DND-41 (cell line): Measurements from ENCODE around the gene ERC2.

Experiments
- ATAC-seq: fragments of 200-7000 bp; cut with Tn5 transposase; 3 replicates; pipeline ENCODE4 v1.9.1; 2021; ENCODE audit warnings: low read depth; ENCODE audit not compliant: insufficient read depth
- DNase-seq: peaks from one replicate; pipeline ENCODE4 v3.0.0-alpha.2; 2020
- H2AFZ ChIP-seq: 2 replicates; pipeline ENCODE4 v1.6.0; 2012; ENCODE audit warnings: low read depth, low read length
- H3K27ac ChIP-seq: 2 replicates; pipeline ENCODE4 v1.5.1; 2012; ENCODE audit warnings: low read length, inconsistent platforms
- H3K27me3 ChIP-seq: fragments of 200-600 bp; sonication (generic); 2 replicates; pipeline ENCODE4 v1.6.0; 2012; ENCODE audit warnings: low read length, mild to moderate bottlenecking, inconsistent platforms; ENCODE audit not compliant: insufficient read depth, poor library complexity
- H3K36me3 ChIP-seq: 2 replicates; pipeline ENCODE4 v1.5.1; 2012; ENCODE audit warnings: low read length, inconsistent platforms; ENCODE audit not compliant: insufficient read depth
- H3K4me1 ChIP-seq: 2 replicates; pipeline ENCODE4 v1.5.1; 2012; ENCODE audit warnings: mild to moderate bottlenecking, low read length; ENCODE audit not compliant: insufficient read depth
- H3K4me2 ChIP-seq: 2 replicates; pipeline ENCODE4 v1.6.0; 2012; ENCODE audit warnings: mild to moderate bottlenecking, moderate library complexity, low read length, inconsistent platforms; ENCODE audit not compliant: insufficient read depth
- H3K4me3 ChIP-seq, 2 experiments: fragments of 200-600 bp in 1 of 2; shearing (Covaris generic) in 1 of 2; 2 replicates each; pipeline ENCODE4 v1.5.1; 2012 to 2016; ENCODE audit warnings: inconsistent platforms in 2 of 2, low read length in 2 of 2, mild to moderate bottlenecking in 2 of 2, low read depth in 1 of 2, moderate library complexity in 1 of 2
- H3K79me2 ChIP-seq: 2 replicates; pipeline ENCODE4 v1.6.0; 2012; ENCODE audit warnings: low read length, inconsistent platforms; ENCODE audit not compliant: insufficient read depth
- H3K9ac ChIP-seq: 2 replicates; pipeline ENCODE4 v1.6.0; 2012; ENCODE audit warnings: low read depth, mild to moderate bottlenecking, inconsistent platforms, low read length, moderate library complexity
- H3K9me3 ChIP-seq: 2 replicates; pipeline ENCODE4 v1.5.1; 2012; ENCODE audit warnings: low read length, moderate library complexity, mild to moderate bottlenecking, inconsistent platforms; ENCODE audit not compliant: insufficient read depth, severe bottlenecking
- H4K20me1 ChIP-seq: 2 replicates; pipeline ENCODE4 v1.6.0; 2012; ENCODE audit warnings: low read length; ENCODE audit not compliant: insufficient read depth
- CTCF ChIP-seq: IDR thresholded peaks from 2 replicates; pipeline ENCODE4 v1.5.1; 2012; ENCODE audit warnings: borderline replicate concordance, low read length, moderate library complexity, mild to moderate bottlenecking; ENCODE audit not compliant: poor library complexity, severe bottlenecking; ENCODE audit errors: extremely low read depth
- EZH2 ChIP-seq: IDR thresholded peaks from 3 replicates; pipeline ENCODE4 v1.6.1; 2012; ENCODE audit warnings: borderline replicate concordance, low read depth, mild to moderate bottlenecking, moderate library complexity, low read length, inconsistent platforms; ENCODE audit not compliant: severe bottlenecking

The ERC2 gene

DNA sequence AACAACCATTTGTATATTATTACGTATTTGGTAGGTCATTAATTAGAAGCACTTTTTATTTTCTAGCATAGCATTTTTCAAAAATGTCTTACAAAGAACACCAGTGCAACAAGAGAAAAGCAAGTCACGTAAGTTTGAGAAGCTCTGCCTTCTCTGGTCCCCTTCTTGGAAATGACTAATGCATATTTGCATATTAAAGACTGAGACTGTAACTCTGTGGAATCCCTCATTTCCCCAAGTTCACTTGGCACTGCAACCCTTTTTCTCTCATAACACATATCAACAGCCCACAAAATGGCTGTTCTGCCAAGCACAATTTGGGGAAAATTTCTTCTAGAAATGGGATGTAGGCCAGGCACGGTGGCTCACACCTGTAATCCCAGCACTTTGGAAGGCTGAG lies 176.3 kb downstream of the ERC2 start:
- Histone ChIP-seq H4K20me1 (no peaks in the 10 kb centered on the region), H3K27me3 (peaks cover 5% of the 10 kb centered on the region), H3K4me1 (no peaks in the 10 kb centered on the region), H2AFZ (no peak overlapping the region), H3K9me3 (no peaks in the 10 kb centered on the region), H3K9ac (no peak overlapping the region), H3K79me2 (no peaks in the 10 kb centered on the region), H3K36me3 (no peaks in the 10 kb centered on the region), H3K4me2 (no peak overlapping the region), H3K27ac (no peak overlapping the region), H3K4me3 (no peak overlapping the region)
- no peak for DNase-seq
- TF ChIP-seq CTCF, result no peak
- no peak for TF ChIP-seq EZH2
- ATAC-seq, result no peak

DNA sequence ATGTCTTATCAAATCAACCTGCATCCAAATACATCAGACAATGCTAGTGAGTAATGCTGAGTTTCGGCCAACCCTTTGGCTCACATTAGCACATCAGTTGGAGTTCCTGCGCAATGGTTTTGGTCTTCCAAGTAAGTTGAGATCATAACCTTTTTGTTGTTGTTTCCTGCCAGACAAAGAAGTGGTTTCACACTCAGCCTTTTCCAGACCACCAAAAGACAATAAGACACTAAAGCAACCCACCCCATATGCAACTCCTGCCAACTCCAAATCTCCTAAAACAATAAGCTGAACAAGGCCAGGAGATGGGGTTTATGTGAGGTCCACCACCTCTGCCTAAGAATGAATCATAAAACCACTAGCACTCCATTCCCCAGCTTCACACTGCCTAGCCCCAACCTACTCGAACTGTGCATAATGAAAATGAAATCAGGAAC lies 177.0 kb downstream of the ERC2 start:
- Histone ChIP-seq H3K4me1 (no peaks in the 10 kb centered on the region), H2AFZ (no peak overlapping the region), H3K4me3 (no peak overlapping the region), H3K27me3 (peaks cover 5% of the 10 kb centered on the region), H3K9ac (no peak overlapping the region), H3K36me3 (no peaks in the 10 kb centered on the region), H3K27ac (no peak overlapping the region), H4K20me1 (no peaks in the 10 kb centered on the region), H3K79me2 (no peaks in the 10 kb centered on the region), H3K9me3 (no peaks in the 10 kb centered on the region), H3K4me2 (no peak overlapping the region)
- TF ChIP-seq EZH2 (no peak), CTCF (no peak)
- ATAC-seq, result no peak
- DNase-seq, result no peak

GRCh38 chr3:56290374-56290773 lies 177.9 kb downstream of the ERC2 start:
- Histone ChIP-seq H3K36me3 (no peaks in the 10 kb centered on the region), H4K20me1 (no peaks in the 10 kb centered on the region), H3K4me1 (no peaks in the 10 kb centered on the region), H3K4me2 (no peak overlapping the region), H3K27me3 (peaks cover 5% of the 10 kb centered on the region), H3K4me3 (no peak overlapping the region), H3K9ac (no peak overlapping the region), H2AFZ (no peak overlapping the region), H3K9me3 (no peaks in the 10 kb centered on the region), H3K27ac (no peak overlapping the region), H3K79me2 (no peaks in the 10 kb centered on the region)
- TF ChIP-seq EZH2 (no peak), CTCF (no peak)
- ATAC-seq, result no peak
- DNase-seq, result no peak

DNA sequence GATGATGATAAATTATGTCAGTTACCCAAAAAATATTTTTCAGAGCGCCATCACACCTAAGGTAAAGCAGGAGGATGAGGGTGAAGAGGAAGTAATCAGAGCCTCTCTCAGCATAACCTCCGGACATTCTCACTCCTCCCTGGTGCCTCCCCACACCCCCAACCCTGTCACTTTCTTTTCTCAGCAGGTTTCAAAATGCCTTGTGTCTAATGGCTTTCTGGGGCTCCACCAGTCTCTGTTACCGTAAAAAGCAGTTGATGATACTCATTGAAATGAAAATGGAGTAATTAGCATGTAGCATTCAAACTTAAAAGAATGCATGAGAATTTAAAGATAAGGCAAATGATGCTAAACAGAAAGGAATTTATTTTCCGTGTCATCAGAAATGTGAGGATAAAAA lies 180.0 kb downstream of the ERC2 start:
- TF ChIP-seq EZH2, result no peak
- TF ChIP-seq CTCF, result no peak
- Histone ChIP-seq H4K20me1 (no peaks in the 10 kb centered on the region), H3K9me3 (no peaks in the 10 kb centered on the region), H3K4me3 (no peak overlapping the region), H3K79me2 (no peaks in the 10 kb centered on the region), H2AFZ (no peak overlapping the region), H3K4me1 (no peaks in the 10 kb centered on the region), H3K36me3 (no peaks in the 10 kb centered on the region), H3K27ac (no peak overlapping the region), H3K4me2 (no peak overlapping the region), H3K9ac (no peak overlapping the region), H3K27me3 (peaks cover 10% of the 10 kb centered on the region)
- ATAC-seq, result no peak
- DNase-seq, result no peak
